ENCODE results near the gene IL11RA.
"Not testable (repeated sequence)": the region's sequence is repeated elsewhere in the genome, so short reads cannot be mapped to it uniquely, and the experiment has no call there.

DNA sequence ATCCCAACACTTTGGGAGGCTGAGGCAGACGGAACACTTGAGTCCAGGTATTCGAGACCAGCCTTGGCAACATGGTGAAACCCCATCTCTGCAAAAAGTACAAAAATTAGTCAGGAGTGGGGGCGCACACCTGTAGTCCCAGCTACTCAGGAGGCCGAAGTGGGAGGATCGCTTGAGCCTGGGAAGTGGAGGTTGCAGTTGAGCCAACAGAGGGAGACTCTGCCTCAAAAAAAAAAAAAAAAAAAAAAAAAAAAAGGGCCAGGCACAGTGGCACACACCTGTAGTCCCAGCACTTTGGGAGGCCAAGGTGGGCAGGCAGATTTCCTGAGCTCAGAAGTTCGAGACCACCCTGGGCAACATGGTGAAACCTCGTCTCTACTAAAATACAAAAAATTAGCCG, 12.7 kb upstream of the IL11RA start:
- TF ChIP-seq, protein P1, sequence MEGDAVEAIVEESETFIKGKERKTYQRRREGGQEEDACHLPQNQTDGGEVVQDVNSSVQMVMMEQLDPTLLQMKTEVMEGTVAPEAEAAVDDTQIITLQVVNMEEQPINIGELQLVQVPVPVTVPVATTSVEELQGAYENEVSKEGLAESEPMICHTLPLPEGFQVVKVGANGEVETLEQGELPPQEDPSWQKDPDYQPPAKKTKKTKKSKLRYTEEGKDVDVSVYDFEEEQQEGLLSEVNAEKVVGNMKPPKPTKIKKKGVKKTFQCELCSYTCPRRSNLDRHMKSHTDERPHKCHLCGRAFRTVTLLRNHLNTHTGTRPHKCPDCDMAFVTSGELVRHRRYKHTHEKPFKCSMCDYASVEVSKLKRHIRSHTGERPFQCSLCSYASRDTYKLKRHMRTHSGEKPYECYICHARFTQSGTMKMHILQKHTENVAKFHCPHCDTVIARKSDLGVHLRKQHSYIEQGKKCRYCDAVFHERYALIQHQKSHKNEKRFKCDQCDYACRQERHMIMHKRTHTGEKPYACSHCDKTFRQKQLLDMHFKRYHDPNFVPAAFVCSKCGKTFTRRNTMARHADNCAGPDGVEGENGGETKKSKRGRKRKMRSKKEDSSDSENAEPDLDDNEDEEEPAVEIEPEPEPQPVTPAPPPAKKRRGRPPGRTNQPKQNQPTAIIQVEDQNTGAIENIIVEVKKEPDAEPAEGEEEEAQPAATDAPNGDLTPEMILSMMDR (IDR thresholded peaks at IDR 0.05), result not testable (repeated sequence)
- TF ChIP-seq ZFX (IDR thresholded peaks at IDR 0.05; ENCODE audit: borderline replicate concordance), result not testable (repeated sequence)
